ENCODE results near the gene LPIN3.

LPIN3 gene

DNA sequence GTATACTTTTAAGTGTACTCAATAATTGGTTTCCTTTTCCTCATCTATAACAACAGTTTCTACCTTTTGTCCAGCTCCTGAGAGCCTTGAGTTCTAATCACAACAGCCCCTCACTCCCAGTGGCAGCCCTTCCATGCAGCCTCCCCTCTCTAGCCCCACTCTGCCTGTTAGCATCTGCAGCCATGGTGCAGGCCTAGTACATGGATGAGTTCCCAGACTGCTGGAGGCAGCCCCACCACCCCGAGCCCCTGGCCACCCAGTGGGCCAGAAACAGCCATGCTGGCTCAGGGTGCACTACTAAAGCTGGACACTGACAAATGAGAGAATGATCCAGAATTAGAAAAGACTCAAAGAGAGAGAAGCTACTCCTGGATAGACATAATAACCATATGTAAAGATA is 9.7 kb upstream of the LPIN3 start:
- Histone ChIP-seq H3K27me3 (no peaks in the 10 kb centered on the region), H3K4me2 (no peak overlapping the region), H3K27ac (no peak overlapping the region), H3K9me3 (replicated peaks in 1 of 11) (no peaks in the 10 kb centered on the region), H3K36me3 (no peaks in the 10 kb centered on the region), H4K20me1 (no peaks in the 10 kb centered on the region), H3K9ac (no peak overlapping the region), H3K4me3 (no peak overlapping the region), H3K4me1 (peaks cover 9 to 26% (median 16%) of the 10 kb centered on the region in 10 experiments; a peak in 19 of 20 replicates)
- TF ChIP-seq Cebpa-rat (IDR thresholded peaks at IDR 0.05), result no peak

DNA sequence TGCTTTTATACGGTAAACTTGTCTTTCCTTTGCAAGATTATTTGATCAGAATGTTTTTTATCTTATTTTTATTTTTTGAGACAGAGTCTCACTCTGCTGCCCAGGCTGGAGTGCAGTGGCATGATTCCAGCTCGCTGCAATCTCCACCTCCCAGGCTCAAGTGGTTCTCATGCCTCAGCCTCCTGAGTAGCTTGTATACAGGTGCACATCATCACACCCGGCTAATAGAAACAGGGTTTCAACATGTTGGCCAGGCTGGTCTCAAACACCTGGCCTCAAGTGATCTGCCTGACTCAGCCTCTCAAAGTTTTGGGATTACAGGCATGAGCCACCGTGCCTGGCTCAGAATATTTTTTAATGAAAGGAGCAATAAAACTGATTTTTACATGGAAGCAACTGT is 8.9 kb upstream of the LPIN3 start:
- H3K4me1 ChIP-seq, result peaks cover 9 to 26% (median 16%) of the 10 kb centered on the region in 10 experiments; a peak in 19 of 20 replicates
- H3K36me3 ChIP-seq, result no peaks in the 10 kb centered on the region
- no peak for TF ChIP-seq Cebpa-rat (IDR thresholded peaks at IDR 0.05)
- H3K4me3 ChIP-seq, result no peak overlapping the region
- H4K20me1 ChIP-seq, result no peaks in the 10 kb centered on the region
- H3K27ac ChIP-seq, result no peak overlapping the region
- no peaks in the 10 kb centered on the region for H3K27me3 ChIP-seq
- H3K9me3 ChIP-seq (replicated peaks in 1 of 11), result no peaks in the 10 kb centered on the region
- H3K4me2 ChIP-seq, result no peak overlapping the region
- no peak overlapping the region for H3K9ac ChIP-seq

DNA sequence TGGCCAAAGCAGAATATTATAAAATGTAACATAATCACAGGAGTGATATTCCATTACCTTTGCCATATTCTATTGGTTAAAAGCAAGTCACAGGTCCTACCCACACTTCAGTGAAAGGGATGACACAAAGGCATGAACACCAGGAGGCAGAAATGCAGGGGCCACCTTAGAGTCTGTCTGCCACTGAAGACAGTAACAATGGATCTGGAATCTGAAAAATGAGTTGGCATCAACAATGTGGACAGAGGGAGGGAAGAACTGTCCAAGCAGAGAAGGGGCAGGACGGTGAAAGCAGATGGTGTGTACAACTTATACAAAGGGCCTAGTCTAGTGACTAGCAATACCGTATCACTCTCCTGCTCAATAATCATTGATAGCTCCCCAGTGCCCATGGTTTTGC is 6.6 kb upstream of the LPIN3 start:
- H3K27me3 ChIP-seq, result 0 out of 22 replicates have a peak, but pooled peaks cover 0 to under 1% (median 0%) of the 10 kb centered on the region in 11 experiments
- H4K20me1 ChIP-seq, result no peaks in the 10 kb centered on the region
- no peak overlapping the region for H3K27ac ChIP-seq
- H3K9ac ChIP-seq, result no peak overlapping the region
- no peaks in the 10 kb centered on the region for H3K36me3 ChIP-seq
- no peak overlapping the region for H3K4me2 ChIP-seq
- H3K9me3 ChIP-seq (replicated peaks in 1 of 11), result no peaks in the 10 kb centered on the region
- no peak overlapping the region for H3K4me3 ChIP-seq
- H3K4me1 ChIP-seq, result peaks cover 9 to 18% (median 13%) of the 10 kb centered on the region in 10 experiments; a peak in 19 of 20 replicates
- no peak for TF ChIP-seq Cebpa-rat (IDR thresholded peaks at IDR 0.05)

DNA sequence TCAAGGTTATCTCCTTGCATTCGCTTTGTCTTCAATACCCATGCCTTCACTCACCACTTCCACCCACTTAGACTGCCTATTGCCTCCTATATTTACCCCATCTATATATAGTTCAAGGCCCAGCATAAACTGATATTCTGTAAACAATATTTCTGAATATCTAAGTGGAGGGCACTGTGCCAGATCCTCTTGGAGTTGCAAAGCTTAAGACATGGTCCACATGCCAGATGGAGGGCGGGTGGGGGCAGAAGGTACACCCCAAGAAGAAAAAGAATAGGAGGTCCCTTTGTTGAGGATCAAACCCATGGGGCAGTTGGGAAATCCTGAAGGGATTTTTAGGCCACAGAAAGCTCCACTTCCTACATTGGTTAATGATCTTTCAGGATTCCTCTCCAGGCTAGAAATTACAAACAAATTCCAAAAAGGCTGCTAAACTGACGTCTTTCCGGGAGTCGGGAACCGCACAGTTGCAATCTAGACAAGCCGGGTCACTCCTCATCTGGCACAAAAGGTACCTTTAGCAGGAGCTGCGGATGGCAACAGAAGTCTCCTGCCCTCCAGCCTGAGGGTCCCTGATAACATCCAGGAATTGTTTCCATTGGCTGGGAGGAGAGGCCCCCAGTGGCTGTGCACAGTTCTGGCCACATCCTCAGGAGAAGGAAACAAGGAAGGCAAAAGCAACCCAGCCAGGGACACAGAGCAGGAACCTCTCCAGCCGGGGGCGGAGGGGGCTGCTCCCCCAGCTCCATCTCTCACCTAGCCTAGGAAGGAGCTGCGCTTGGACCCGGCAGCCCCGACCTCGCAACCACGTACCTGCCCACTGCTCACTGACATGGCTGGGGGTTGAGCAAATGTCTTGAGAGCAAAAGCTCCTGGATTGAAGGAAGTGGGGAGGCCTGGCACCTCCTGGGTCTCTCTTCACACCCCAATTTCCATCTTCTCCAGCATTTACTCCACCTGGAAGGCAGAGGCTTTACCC is 5.9 kb upstream of the LPIN3 start:
- Histone ChIP-seq H3K27ac (no peak overlapping the region), H3K9me3 (replicated peaks in 1 of 11) (no peaks in the 10 kb centered on the region), H3K9ac (no peak overlapping the region), H4K20me1 (no peaks in the 10 kb centered on the region), H3K4me1 (peaks cover 6 to 14% (median 10%) of the 10 kb centered on the region in 10 experiments; a peak in 19 of 20 replicates), H3K4me2 (no peak overlapping the region), H3K4me3 (no peak overlapping the region), H3K27me3 (peaks cover 0 to 8% (median 0%) of the 10 kb centered on the region in 11 experiments; a peak in 1 of 22 replicates), H3K36me3 (no peaks in the 10 kb centered on the region)
- no peak for TF ChIP-seq Cebpa-rat (IDR thresholded peaks at IDR 0.05)

DNA sequence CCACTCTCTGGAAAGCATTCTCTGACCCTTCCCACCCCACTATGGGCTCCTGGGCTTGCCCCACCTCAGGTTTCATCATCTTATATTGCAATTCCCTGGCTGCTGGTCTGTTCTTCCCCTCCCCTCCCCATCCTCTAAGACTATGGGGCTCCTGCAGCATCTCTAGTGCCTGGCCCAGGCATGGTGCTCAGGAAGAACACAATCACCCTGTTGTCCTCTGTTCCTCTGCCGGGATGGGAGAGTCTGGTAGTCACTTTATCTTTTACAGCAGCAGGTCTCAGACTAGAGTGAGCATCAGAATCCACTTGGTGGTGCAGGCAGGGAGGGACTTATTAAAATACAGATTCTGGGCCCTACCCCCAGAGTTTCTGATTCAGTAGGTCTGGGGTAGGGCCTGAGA is 5.0 kb upstream of the LPIN3 start:
- Histone ChIP-seq H3K9me3 (replicated peaks in 1 of 11) (no peaks in the 10 kb centered on the region), H3K4me2 (no peak overlapping the region), H3K4me3 (no peak overlapping the region), H3K27ac (no peak overlapping the region), H3K27me3 (peaks cover 0 to 8% (median 0%) of the 10 kb centered on the region in 11 experiments; a peak in 1 of 22 replicates), H3K36me3 (no peaks in the 10 kb centered on the region), H3K4me1 (peaks cover 0 to 14% (median 9%) of the 10 kb centered on the region in 10 experiments; a peak in 14 of 20 replicates), H4K20me1 (no peaks in the 10 kb centered on the region), H3K9ac (no peak overlapping the region)
- no peak for TF ChIP-seq Cebpa-rat (IDR thresholded peaks at IDR 0.05)

DNA sequence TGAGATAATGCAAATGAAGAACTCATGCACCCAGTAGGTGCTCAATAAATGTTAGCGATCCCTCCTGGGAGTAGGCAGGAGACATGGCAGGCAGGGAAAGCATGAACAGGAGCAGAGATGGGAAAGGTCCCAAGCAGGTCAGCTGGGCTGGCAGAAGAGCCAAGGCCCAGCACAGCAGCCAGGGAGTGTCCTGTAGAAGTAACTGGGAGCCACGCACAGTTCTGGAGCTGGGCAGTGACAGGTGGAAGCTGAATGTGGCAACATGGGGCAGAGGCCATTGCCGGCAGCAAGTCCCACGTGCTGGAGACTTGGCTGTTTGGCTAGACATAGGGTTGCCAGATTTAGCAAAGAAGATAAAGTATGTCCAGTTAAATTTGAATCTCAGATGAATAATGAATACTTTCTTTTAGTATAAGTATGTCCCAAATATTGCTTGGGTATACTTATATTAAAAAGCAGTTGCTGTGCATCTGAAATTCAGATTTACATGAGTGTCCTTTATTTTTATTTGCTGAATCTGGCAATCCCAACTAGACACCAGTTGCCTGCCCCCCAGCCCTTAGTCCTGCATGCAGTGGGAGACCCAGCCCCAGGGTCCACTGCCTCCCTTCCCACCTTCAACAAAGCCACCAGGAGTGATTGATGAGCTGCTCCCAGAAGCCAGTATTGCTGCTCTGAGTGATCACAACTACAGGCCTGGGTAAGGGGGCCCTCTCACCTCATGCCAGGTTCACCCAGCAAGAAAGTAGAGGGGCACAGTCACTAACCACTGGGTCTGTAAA is 3.7 kb upstream of the LPIN3 start:
- Histone ChIP-seq H4K20me1 (no peaks in the 10 kb centered on the region), H3K9ac (no peak overlapping the region), H3K27me3 (peaks cover 0 to 8% (median 0%) of the 10 kb centered on the region in 11 experiments; a peak in 1 of 22 replicates), H3K4me2 (no peak overlapping the region), H3K4me1 (peaks cover 0 to 14% (median 9%) of the 10 kb centered on the region in 10 experiments; a peak in 14 of 20 replicates), H3K9me3 (replicated peaks in 1 of 11) (no peaks in the 10 kb centered on the region), H3K36me3 (no peaks in the 10 kb centered on the region), H3K27ac (no peak overlapping the region), H3K4me3 (no peak overlapping the region)
- no peak for TF ChIP-seq Cebpa-rat (IDR thresholded peaks at IDR 0.05)

DNA sequence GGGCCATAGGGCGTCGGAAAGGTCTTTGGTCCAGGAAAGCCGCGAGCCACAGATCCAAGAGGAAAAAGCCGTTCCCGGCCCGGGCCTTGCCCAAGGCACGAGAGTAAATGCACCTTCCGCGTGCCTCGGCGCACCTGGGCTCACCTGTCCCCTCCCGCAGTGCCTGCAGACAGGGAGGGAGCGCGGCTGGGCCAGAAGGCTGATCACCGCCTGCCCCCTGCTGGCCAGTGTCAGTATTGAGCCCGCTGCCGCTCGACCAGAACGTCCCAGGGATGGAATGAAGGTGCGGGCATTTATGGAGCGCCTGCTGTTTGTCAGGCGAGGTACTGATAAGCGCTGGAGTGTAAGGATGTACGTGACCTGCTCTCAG is 679 bp upstream of the LPIN3 start:
- H3K4me1 ChIP-seq, result peaks cover 0 to 14% (median 9%) of the 10 kb centered on the region in 10 experiments; a peak in 14 of 20 replicates
- no peak overlapping the region for H3K9ac ChIP-seq
- peak overlapping the region; percentile 17 to 84 (median 47); a peak in 19 of 22 replicates for H3K4me2 ChIP-seq
- H3K36me3 ChIP-seq, result no peaks in the 10 kb centered on the region
- H3K27ac ChIP-seq, result no peak overlapping the region
- no peak overlapping the region for H3K4me3 ChIP-seq
- no peaks in the 10 kb centered on the region for H4K20me1 ChIP-seq
- no peaks in the 10 kb centered on the region for H3K9me3 ChIP-seq (replicated peaks in 1 of 11)
- peaks cover 0 to 8% (median 0%) of the 10 kb centered on the region in 11 experiments; a peak in 1 of 22 replicates for H3K27me3 ChIP-seq
- TF ChIP-seq Cebpa-rat (IDR thresholded peaks at IDR 0.05), result no peak

- no peak for TF ChIP-seq Cebpa-rat (IDR thresholded peaks at IDR 0.05)
- H3K27me3 ChIP-seq, result peaks cover 0 to 8% (median 0%) of the 10 kb centered on the region in 11 experiments; a peak in 1 of 22 replicates
- H3K4me2 ChIP-seq, result no peak overlapping the region
- H3K4me3 ChIP-seq, result no peak overlapping the region
- no peaks in the 10 kb centered on the region for H4K20me1 ChIP-seq
- no peak overlapping the region for H3K9ac ChIP-seq
- no peaks in the 10 kb centered on the region for H3K36me3 ChIP-seq
- H3K9me3 ChIP-seq (replicated peaks in 1 of 11), result no peaks in the 10 kb centered on the region
- H3K27ac ChIP-seq, result no peak overlapping the region
- peaks cover 0 to 20% (median 13%) of the 10 kb centered on the region in 10 experiments; a peak in 15 of 20 replicates for H3K4me1 ChIP-seq
Observed at GRCh38 chr20:41342474-41343464, 2.1 kb downstream of the LPIN3 start.

All from BLaER1 treated with 17β-estradiol and CSF1 and Interleukin-3, amounts not matched to agents 10 nM and 100 nM (cell line).